CD4-positive, alpha-beta T cell (primary cell): ENCODE data around the gene JCAD. TPM values are rescaled to one million over a fixed set of nuclear protein-coding genes. Genes with fewer than 3 reads are reported as not detected.

Source experiments
- ATAC-seq: fragments of 200-7000 bp; cut with Tn5 transposase; one replicate; pipeline ENCODE4 v1.10.0; 2022; ENCODE audit warnings: mild to moderate bottlenecking; ENCODE audit not compliant: poor library complexity
- CTCF ChIA-PET: fragments of 350-600 bp; sonication (Branson Sonifier 250); formaldehyde crosslinking; loops from one replicate; lab custom pipeline; 2021; ENCODE audit warnings: antibody characterized with exemption, inconsistent platforms; lab: Charles Lee
- POLR2A ChIA-PET: fragments of 350-600 bp; sonication (Branson Sonifier 250); formaldehyde crosslinking; loops from one replicate; lab custom pipeline; 2021; ENCODE audit warnings: antibody characterized with exemption, inconsistent platforms; lab: Charles Lee
- DNase-seq, 14 experiments: peaks; one replicate each; pipeline ENCODE4 v3.0.0-alpha.2; 2013 to 2020; ENCODE audit warnings: mixed read lengths in 2 of 14
- H3K27ac ChIP-seq, 2 donors: one replicate each; pipeline versions ENCODE4 v1.5.1 to v1.7.0; 2013; ENCODE audit warnings: low read length in 2 of 2, low read depth in 1 of 2, mild to moderate bottlenecking in 1 of 2
- H3K27me3 ChIP-seq, 2 experiments: 1 replicate in 1 of 2; 2 replicates in 1 of 2; pipeline versions ENCODE4 v1.6.1 to v1.7.0; 2013; ENCODE audit warnings: low read length in 2 of 2, control low read depth in 1 of 2, mild to moderate bottlenecking in 1 of 2, moderate library complexity in 1 of 2; ENCODE audit not compliant: insufficient read depth in 2 of 2, control insufficient read depth in 1 of 2
- H3K36me3 ChIP-seq: one replicate; pipeline ENCODE4 v1.6.1; 2013; ENCODE audit warnings: low read length, control low read depth; ENCODE audit not compliant: insufficient read depth
- H3K4me1 ChIP-seq: one replicate; pipeline ENCODE4 v1.6.1; 2013; ENCODE audit warnings: low read length, control low read depth; ENCODE audit not compliant: insufficient read depth
- H3K4me3 ChIP-seq: one replicate; pipeline ENCODE4 v1.5.1; 2013; ENCODE audit warnings: mild to moderate bottlenecking, low read length, moderate library complexity
- H3K9me3 ChIP-seq, 2 experiments: 1 replicate in 1 of 2; 2 replicates in 1 of 2; pipeline versions ENCODE4 v1.6.1 to v1.7.0; 2013; ENCODE audit warnings: low read length in 2 of 2, mild to moderate bottlenecking in 2 of 2, control low read depth in 1 of 2, moderate library complexity in 1 of 2; ENCODE audit not compliant: control insufficient read depth in 1 of 2, insufficient read depth in 1 of 2
- H3K27ac Mint-ChIP-seq: one replicate; pipeline ENCODE4 v1.8.0; 2020; ENCODE audit warnings: mixed read lengths
- H3K27me3 Mint-ChIP-seq: one replicate; pipeline ENCODE4 v1.8.0; 2021; ENCODE audit warnings: mixed read lengths
- H3K36me3 Mint-ChIP-seq: one replicate; pipeline ENCODE4 v1.8.0; 2021; ENCODE audit warnings: low read depth, mixed read lengths
- H3K4me1 Mint-ChIP-seq: one replicate; pipeline ENCODE4 v1.8.0; 2021; ENCODE audit warnings: low read depth, mixed read lengths
- H3K4me3 Mint-ChIP-seq: one replicate; pipeline ENCODE4 v1.8.0; 2020; ENCODE audit warnings: mild to moderate bottlenecking, mixed read lengths
- H3K9me3 Mint-ChIP-seq: one replicate; pipeline ENCODE4 v1.8.0; 2020; ENCODE audit warnings: mixed read lengths
- CTCF ChIP-seq: fragments of 200-600 bp; IDR thresholded peaks from one replicate; pipeline ENCODE4 v1.8.0; 2022; ENCODE audit warnings: antibody characterized with exemption, mild to moderate bottlenecking
- intact Hi-C, 2 experiments: fragments of 100-400 bp; cut with DNase I in 1 of 2; cut with micrococcal nuclease in 1 of 2; formaldehyde crosslinking; loops; one replicate each; pipeline versions ENCODE4 v1.15.1 to v1.9.0; 2023 to 2025; cut with DNase I, micrococcal nuclease
- total RNA-seq, 174 experiments: library from RNA in 2 of 174; stranded (reverse) in 2 of 174; gene quantifications; one replicate each; pipeline ENCODE4 v1.2.3 and lab custom pipeline; 2021 to 2026

JCAD gene
- total RNA-seq, 2 experiments from 2014 or later: not detected

GRCh38 chr10:30088178-30088577 lies 28.8 kb upstream of the JCAD start:
- intact Hi-C loops: no loop called here
- DNase-seq: no peak
- H3K36me3 ChIP-seq: no peaks in the 10 kb centered on the region
- no peak overlapping the region for H3K4me3 Mint-ChIP-seq
- no peaks in the 10 kb centered on the region for H3K9me3 ChIP-seq
- no peaks in the 10 kb centered on the region for H3K4me1 ChIP-seq
- ChIA-PET CTCF (no interaction called here), POLR2A (no interaction called here)
- H3K9me3 Mint-ChIP-seq: no peaks in the 10 kb centered on the region
- H3K4me1 Mint-ChIP-seq: no peaks in the 10 kb centered on the region
- peaks cover 0 to 10% of the 10 kb centered on the region in 2 experiments for H3K27me3 ChIP-seq
- H3K36me3 Mint-ChIP-seq: no peaks in the 10 kb centered on the region
- H3K27ac ChIP-seq: no peak overlapping the region
- H3K4me3 ChIP-seq: no peak overlapping the region
- ATAC-seq: no peak
- no peak overlapping the region for H3K27ac Mint-ChIP-seq
- no peak for TF ChIP-seq CTCF
- peaks cover 42% of the 10 kb centered on the region for H3K27me3 Mint-ChIP-seq

GRCh38 chr10:30083934-30084333 lies 24.5 kb upstream of the JCAD start:
- CTCF ChIA-PET: no interaction called here

GRCh38 chr10:30081182-30081581 lies 21.8 kb upstream of the JCAD start:
- Mint-ChIP-seq H3K27ac (no peak overlapping the region), H3K27me3 (peaks cover 63% of the 10 kb centered on the region), H3K4me1 (no peaks in the 10 kb centered on the region), H3K9me3 (no peaks in the 10 kb centered on the region), H3K36me3 (no peaks in the 10 kb centered on the region), H3K4me3 (no peak overlapping the region)
- ChIA-PET CTCF (no interaction called here), POLR2A (no interaction called here)
- no peak overlapping the region for H3K27ac ChIP-seq
- no peak for TF ChIP-seq CTCF
- H3K4me1 ChIP-seq: no peaks in the 10 kb centered on the region
- intact Hi-C loops: no loop called here
- no peak for DNase-seq
- no peaks in the 10 kb centered on the region for H3K36me3 ChIP-seq
- H3K27me3 ChIP-seq: peaks cover 0 to 19% of the 10 kb centered on the region in 2 experiments
- no peak for ATAC-seq
- no peaks in the 10 kb centered on the region for H3K9me3 ChIP-seq
- H3K4me3 ChIP-seq: no peak overlapping the region

More at GRCh38 chr10:30083934-30084333, 24.5 kb upstream of the JCAD start:
- H3K4me1 Mint-ChIP-seq: no peaks in the 10 kb centered on the region
- no peaks in the 10 kb centered on the region for H3K9me3 Mint-ChIP-seq
- peaks cover 52% of the 10 kb centered on the region for H3K27me3 Mint-ChIP-seq
- POLR2A ChIA-PET: no interaction called here
- Histone ChIP-seq H3K4me3 (no peak overlapping the region), H3K27me3 (peaks cover 0 to 10% of the 10 kb centered on the region in 2 experiments), H3K9me3 (no peaks in the 10 kb centered on the region), H3K4me1 (no peaks in the 10 kb centered on the region), H3K27ac (no peak overlapping the region), H3K36me3 (no peaks in the 10 kb centered on the region)
- no peak overlapping the region for H3K27ac Mint-ChIP-seq
- no peak for ATAC-seq
- H3K36me3 Mint-ChIP-seq: no peaks in the 10 kb centered on the region
- no peak overlapping the region for H3K4me3 Mint-ChIP-seq
- no peak for TF ChIP-seq CTCF
- intact Hi-C loops: no loop called here
- DNase-seq: no peak
